GM23338 (cell line): ENCODE results near the gene RNF181. TPM values are rescaled to one million over a fixed set of nuclear protein-coding genes. Genes with fewer than 3 reads are reported as not detected.

Experiments
- ATAC-seq: fragments of 200-7000 bp; cut with Tn5 transposase; 3 replicates; pipeline ENCODE4 v1.9.1; 2020
- DNase-seq: peaks from one replicate; pipeline ENCODE4 v3.0.0-alpha.2; 2015; ENCODE audit warnings: low spot score
- H2AFZ ChIP-seq: fragments of 200-600 bp; sonication (generic); 2 replicates; pipeline ENCODE4 v1.8.0; 2016; ENCODE audit warnings: antibody characterized with exemption, mild to moderate bottlenecking, moderate library complexity
- H3F3A ChIP-seq: fragments of 200-600 bp; sonication (generic); replicated peaks from 2 replicates; pipeline ENCODE4 v1.8.0; 2017; ENCODE audit warnings: antibody characterized with exemption, mixed run types, low read depth
- H3K27ac ChIP-seq: fragments of 200-600 bp; sonication (generic); 2 replicates; pipeline ENCODE4 v1.6.1; 2016; ENCODE audit warnings: low read depth
- H3K27me3 ChIP-seq: fragments of 200-600 bp; sonication (generic); 2 replicates; pipeline ENCODE4 v1.8.0; 2016; ENCODE audit warnings: mild to moderate bottlenecking, mixed run types, moderate library complexity; ENCODE audit not compliant: insufficient read depth
- H3K36me3 ChIP-seq: fragments of 200-600 bp; sonication (generic); 2 replicates; pipeline ENCODE4 v1.8.0; 2016; ENCODE audit warnings: mild to moderate bottlenecking; ENCODE audit not compliant: insufficient read depth
- H3K4me1 ChIP-seq: fragments of 200-600 bp; sonication (generic); 2 replicates; pipeline ENCODE4 v1.8.0; 2016; ENCODE audit warnings: mild to moderate bottlenecking, moderate library complexity; ENCODE audit not compliant: insufficient read depth
- H3K4me2 ChIP-seq: fragments of 200-600 bp; sonication (generic); 2 replicates; pipeline ENCODE4 v1.7.1; 2017; ENCODE audit warnings: mixed run types
- H3K4me3 ChIP-seq: fragments of 200-600 bp; sonication (generic); 2 replicates; pipeline ENCODE4 v1.6.1; 2016; ENCODE audit warnings: mixed run types
- H3K79me2 ChIP-seq: fragments of 200-600 bp; sonication (generic); replicated peaks from 2 replicates; pipeline ENCODE4 v1.8.0; 2017; ENCODE audit warnings: mild to moderate bottlenecking; ENCODE audit not compliant: insufficient read depth
- H3K9me2 ChIP-seq: fragments of 200-600 bp; sonication (generic); 2 replicates; pipeline ENCODE4 v1.8.0; 2017; ENCODE audit not compliant: insufficient read depth
- H4K20me1 ChIP-seq: fragments of 200-600 bp; sonication (generic); replicated peaks from 2 replicates; pipeline ENCODE4 v1.8.0; 2017; ENCODE audit warnings: mild to moderate bottlenecking; ENCODE audit not compliant: insufficient read depth
- H3K27ac Mint-ChIP-seq: 2 replicates; pipeline ENCODE4 v1.8.0; 2020; ENCODE audit warnings: inconsistent platforms, mild to moderate bottlenecking, moderate library complexity, mixed read lengths
- H3K27me3 Mint-ChIP-seq: 3 replicates; pipeline ENCODE4 v1.8.0; 2022; ENCODE audit warnings: low read depth, mild to moderate bottlenecking, moderate library complexity, mixed read lengths, inconsistent platforms; ENCODE audit not compliant: insufficient read depth, poor library complexity
- H3K36me3 Mint-ChIP-seq: 3 replicates; pipeline ENCODE4 v1.8.0; 2021; ENCODE audit warnings: low read depth, mild to moderate bottlenecking, inconsistent platforms, moderate library complexity, mixed read lengths
- H3K4me1 Mint-ChIP-seq: 3 replicates; pipeline ENCODE4 v1.8.0; 2020; ENCODE audit warnings: mild to moderate bottlenecking, inconsistent platforms, mixed read lengths
- H3K4me3 Mint-ChIP-seq: 3 replicates; pipeline ENCODE4 v1.8.0; 2021; ENCODE audit warnings: moderate library complexity, mild to moderate bottlenecking, inconsistent platforms, mixed read lengths
- H3K9me3 Mint-ChIP-seq: 3 replicates; pipeline ENCODE4 v1.8.0; 2020; ENCODE audit warnings: moderate library complexity, mild to moderate bottlenecking, inconsistent platforms, mixed read lengths
- CREB1 ChIP-seq: fragments of 250-450 bp; sonication (Bioruptor Pico); IDR thresholded peaks from 2 replicates; pipeline ENCODE4 v1.5.0; 2020; ENCODE audit warnings: low read depth, mild to moderate bottlenecking, moderate library complexity
- CTCF ChIP-seq, 2 experiments: fragments of 200-600 bp in 1 of 2; sonication (generic) in 1 of 2; conservative IDR thresholded peaks; 2 replicates each; pipeline versions ENCODE4 v1.5.1 to v1.6.1; 2016 to 2017; ENCODE audit warnings: antibody characterized with exemption in 2 of 2, low read depth in 2 of 2, mild to moderate bottlenecking in 2 of 2, moderate library complexity in 1 of 2
- ETS1 ChIP-seq: IDR thresholded peaks from 2 replicates; pipeline ENCODE4 v1.6.1; 2016; ENCODE audit warnings: antibody characterized with exemption
- NANOG ChIP-seq: IDR thresholded peaks from 2 replicates; pipeline ENCODE4 v1.6.1; 2016; ENCODE audit warnings: antibody characterized with exemption, borderline replicate concordance
- polyA plus RNA-seq: library from polyadenylated mRNA; unstranded; fragments of >200 nt; fragmentation: Nextera tagmentation; extraction: Ambion mirVana; gene quantifications from 2 replicates; pipeline ENCODE4 v1.2.1, GENCODE V29; 2016
- total RNA-seq: library from RNA; depleted of rRNA; stranded (reverse); fragments of >200 nt; shearing (Covaris generic); gene quantifications from 2 replicates; pipeline ENCODE4 v1.2.3, GENCODE V29; 2014
- TF ChIP-seq, protein P1 (sequence below): fragments of 250-450 bp; sonication (Bioruptor Pico); IDR thresholded peaks from 2 replicates; pipeline ENCODE4 v1.5.0; 2020; ENCODE audit warnings: mild to moderate bottlenecking, moderate library complexity
- TF ChIP-seq, protein P2 (sequence below): IDR thresholded peaks from one replicate; pipeline ENCODE4 v1.6.1; 2018; ENCODE audit warnings: antibody characterized with exemption; ENCODE audit not compliant: unreplicated experiment

RNF181 gene
- total and polyA plus RNA-seq, 2 experiments from 2014 or later, result 114 to 260 TPM

- Histone ChIP-seq H4K20me1 (peaks cover 10% of the 10 kb centered on the region), H3K36me3 (peaks cover 77% of the 10 kb centered on the region), H3K4me3 (no peak overlapping the region), H3K27ac (no peak overlapping the region), H3K4me1 (no peaks in the 10 kb centered on the region), H3K9me2 (no peaks in the 10 kb centered on the region), H3K4me2 (no peak overlapping the region), H3K79me2 (no peaks in the 10 kb centered on the region), H3K27me3 (no peaks in the 10 kb centered on the region), H3F3A (0 out of 2 replicates have a peak, but pooled peaks cover 3% of the 10 kb centered on the region), H2AFZ (no peak overlapping the region)
- Mint-ChIP-seq H3K4me3 (no peak overlapping the region), H3K9me3 (no peaks in the 10 kb centered on the region), H3K36me3 (peaks cover 91% of the 10 kb centered on the region), H3K27me3 (peaks cover 3% of the 10 kb centered on the region), H3K27ac (no peak overlapping the region), H3K4me1 (no peaks in the 10 kb centered on the region)
- TF ChIP-seq NANOG (no peak), CREB1 (no peak), ETS1 (no peak), CTCF (conservative IDR thresholded peaks at IDR 0.05; ENCODE audit: low read depth in 2 of 2) (no peak)
- TF ChIP-seq, protein P1, sequence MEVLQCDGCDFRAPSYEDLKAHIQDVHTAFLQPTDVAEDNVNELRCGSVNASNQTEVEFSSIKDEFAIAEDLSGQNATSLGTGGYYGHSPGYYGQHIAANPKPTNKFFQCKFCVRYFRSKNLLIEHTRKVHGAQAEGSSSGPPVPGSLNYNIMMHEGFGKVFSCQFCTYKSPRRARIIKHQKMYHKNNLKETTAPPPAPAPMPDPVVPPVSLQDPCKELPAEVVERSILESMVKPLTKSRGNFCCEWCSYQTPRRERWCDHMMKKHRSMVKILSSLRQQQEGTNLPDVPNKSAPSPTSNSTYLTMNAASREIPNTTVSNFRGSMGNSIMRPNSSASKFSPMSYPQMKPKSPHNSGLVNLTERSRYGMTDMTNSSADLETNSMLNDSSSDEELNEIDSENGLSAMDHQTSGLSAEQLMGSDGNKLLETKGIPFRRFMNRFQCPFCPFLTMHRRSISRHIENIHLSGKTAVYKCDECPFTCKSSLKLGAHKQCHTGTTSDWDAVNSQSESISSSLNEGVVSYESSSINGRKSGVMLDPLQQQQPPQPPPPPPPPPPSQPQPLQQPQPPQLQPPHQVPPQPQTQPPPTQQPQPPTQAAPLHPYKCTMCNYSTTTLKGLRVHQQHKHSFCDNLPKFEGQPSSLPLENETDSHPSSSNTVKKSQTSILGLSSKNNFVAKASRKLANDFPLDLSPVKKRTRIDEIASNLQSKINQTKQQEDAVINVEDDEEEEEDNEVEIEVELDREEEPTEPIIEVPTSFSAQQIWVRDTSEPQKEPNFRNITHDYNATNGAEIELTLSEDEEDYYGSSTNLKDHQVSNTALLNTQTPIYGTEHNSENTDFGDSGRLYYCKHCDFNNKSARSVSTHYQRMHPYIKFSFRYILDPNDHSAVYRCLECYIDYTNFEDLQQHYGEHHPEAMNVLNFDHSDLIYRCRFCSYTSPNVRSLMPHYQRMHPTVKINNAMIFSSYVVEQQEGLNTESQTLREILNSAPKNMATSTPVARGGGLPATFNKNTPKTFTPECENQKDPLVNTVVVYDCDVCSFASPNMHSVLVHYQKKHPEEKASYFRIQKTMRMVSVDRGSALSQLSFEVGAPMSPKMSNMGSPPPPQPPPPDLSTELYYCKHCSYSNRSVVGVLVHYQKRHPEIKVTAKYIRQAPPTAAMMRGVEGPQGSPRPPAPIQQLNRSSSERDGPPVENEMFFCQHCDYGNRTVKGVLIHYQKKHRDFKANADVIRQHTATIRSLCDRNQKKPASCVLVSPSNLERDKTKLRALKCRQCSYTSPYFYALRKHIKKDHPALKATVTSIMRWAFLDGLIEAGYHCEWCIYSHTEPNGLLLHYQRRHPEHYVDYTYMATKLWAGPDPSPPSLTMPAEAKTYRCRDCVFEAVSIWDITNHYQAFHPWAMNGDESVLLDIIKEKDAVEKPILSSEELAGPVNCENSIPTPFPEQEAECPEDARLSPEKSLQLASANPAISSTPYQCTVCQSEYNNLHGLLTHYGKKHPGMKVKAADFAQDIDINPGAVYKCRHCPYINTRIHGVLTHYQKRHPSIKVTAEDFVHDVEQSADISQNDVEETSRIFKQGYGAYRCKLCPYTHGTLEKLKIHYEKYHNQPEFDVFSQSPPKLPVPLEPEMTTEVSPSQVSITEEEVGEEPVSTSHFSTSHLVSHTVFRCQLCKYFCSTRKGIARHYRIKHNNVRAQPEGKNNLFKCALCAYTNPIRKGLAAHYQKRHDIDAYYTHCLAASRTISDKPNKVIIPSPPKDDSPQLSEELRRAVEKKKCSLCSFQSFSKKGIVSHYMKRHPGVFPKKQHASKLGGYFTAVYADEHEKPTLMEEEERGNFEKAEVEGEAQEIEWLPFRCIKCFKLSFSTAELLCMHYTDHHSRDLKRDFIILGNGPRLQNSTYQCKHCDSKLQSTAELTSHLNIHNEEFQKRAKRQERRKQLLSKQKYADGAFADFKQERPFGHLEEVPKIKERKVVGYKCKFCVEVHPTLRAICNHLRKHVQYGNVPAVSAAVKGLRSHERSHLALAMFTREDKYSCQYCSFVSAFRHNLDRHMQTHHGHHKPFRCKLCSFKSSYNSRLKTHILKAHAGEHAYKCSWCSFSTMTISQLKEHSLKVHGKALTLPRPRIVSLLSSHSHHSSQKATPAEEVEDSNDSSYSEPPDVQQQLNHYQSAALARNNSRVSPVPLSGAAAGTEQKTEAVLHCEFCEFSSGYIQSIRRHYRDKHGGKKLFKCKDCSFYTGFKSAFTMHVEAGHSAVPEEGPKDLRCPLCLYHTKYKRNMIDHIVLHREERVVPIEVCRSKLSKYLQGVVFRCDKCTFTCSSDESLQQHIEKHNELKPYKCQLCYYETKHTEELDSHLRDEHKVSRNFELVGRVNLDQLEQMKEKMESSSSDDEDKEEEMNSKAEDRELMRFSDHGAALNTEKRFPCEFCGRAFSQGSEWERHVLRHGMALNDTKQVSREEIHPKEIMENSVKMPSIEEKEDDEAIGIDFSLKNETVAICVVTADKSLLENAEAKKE, result no peak
- TF ChIP-seq, protein P2, sequence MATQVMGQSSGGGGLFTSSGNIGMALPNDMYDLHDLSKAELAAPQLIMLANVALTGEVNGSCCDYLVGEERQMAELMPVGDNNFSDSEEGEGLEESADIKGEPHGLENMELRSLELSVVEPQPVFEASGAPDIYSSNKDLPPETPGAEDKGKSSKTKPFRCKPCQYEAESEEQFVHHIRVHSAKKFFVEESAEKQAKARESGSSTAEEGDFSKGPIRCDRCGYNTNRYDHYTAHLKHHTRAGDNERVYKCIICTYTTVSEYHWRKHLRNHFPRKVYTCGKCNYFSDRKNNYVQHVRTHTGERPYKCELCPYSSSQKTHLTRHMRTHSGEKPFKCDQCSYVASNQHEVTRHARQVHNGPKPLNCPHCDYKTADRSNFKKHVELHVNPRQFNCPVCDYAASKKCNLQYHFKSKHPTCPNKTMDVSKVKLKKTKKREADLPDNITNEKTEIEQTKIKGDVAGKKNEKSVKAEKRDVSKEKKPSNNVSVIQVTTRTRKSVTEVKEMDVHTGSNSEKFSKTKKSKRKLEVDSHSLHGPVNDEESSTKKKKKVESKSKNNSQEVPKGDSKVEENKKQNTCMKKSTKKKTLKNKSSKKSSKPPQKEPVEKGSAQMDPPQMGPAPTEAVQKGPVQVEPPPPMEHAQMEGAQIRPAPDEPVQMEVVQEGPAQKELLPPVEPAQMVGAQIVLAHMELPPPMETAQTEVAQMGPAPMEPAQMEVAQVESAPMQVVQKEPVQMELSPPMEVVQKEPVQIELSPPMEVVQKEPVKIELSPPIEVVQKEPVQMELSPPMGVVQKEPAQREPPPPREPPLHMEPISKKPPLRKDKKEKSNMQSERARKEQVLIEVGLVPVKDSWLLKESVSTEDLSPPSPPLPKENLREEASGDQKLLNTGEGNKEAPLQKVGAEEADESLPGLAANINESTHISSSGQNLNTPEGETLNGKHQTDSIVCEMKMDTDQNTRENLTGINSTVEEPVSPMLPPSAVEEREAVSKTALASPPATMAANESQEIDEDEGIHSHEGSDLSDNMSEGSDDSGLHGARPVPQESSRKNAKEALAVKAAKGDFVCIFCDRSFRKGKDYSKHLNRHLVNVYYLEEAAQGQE, result no peak
- DNase-seq (no peak), ATAC-seq (no peak)
These were observed 50.6 kb downstream of the RNF181 start for GRCh38 chr2:85646166-85646565.
